ENCODE data around the gene DGKH.

DGKH gene

GRCh38 chr13:42173789-42174343 is 125.4 kb downstream of the DGKH start:
- no peaks in the 10 kb centered on the region for H3K79me2 ChIP-seq (ENCODE audit: low read length)
- no peak for DNase-seq
- no peaks in the 10 kb centered on the region for H3K36me3 ChIP-seq (replicated peaks; ENCODE audit: insufficient read depth, low read length)

GRCh38 chr13:42174344-42175162 is 126.1 kb downstream of the DGKH start:
- no peak overlapping the region for H2AFZ ChIP-seq (ENCODE audit: low read length)
- no peak overlapping the region for H3K4me2 ChIP-seq (ENCODE audit: low read depth, low read length)
- no peak overlapping the region for H3K27ac ChIP-seq (ENCODE audit: low read length)

More at GRCh38 chr13:42173789-42174343, 125.4 kb downstream of the DGKH start:
- H3F3A ChIP-seq (ENCODE audit: insufficient read depth, low read length) = no peaks in the 10 kb centered on the region
- no peak for TF ChIP-seq EZH2phosphoT487 (IDR thresholded peaks at IDR 0.05; ENCODE audit: low read length)
- TF ChIP-seq EZH2 (optimal IDR thresholded peaks at IDR 0.05; ENCODE audit: low read depth, low read length) = no peak
- no peak for TF ChIP-seq CTCF (IDR thresholded peaks at IDR 0.05; ENCODE audit: low read length)
- no peak overlapping the region for H2AFZ ChIP-seq (ENCODE audit: low read length)
- no peak overlapping the region for H3K27ac ChIP-seq (ENCODE audit: low read length)
- H3K27me3 ChIP-seq (replicated peaks; ENCODE audit: insufficient read depth, low read length) = no peaks in the 10 kb centered on the region
- no peaks in the 10 kb centered on the region for H3K9me2 ChIP-seq (replicated peaks; ENCODE audit: insufficient read depth, low read length)
- H3K9me3 ChIP-seq (replicated peaks; ENCODE audit: insufficient read depth, low read length) = no peaks in the 10 kb centered on the region
- no peaks in the 10 kb centered on the region for H3K4me1 ChIP-seq (ENCODE audit: low read length)
- H3K4me2 ChIP-seq (ENCODE audit: low read depth, low read length) = no peak overlapping the region
- H3K9ac ChIP-seq (ENCODE audit: low read length) = no peak overlapping the region
- H4K20me1 ChIP-seq (ENCODE audit: insufficient read depth, low read length) = no peaks in the 10 kb centered on the region
- H3K4me3 ChIP-seq (ENCODE audit: low read length) = no peak overlapping the region

GRCh38 chr13:42176294-42176693 is 127.8 kb downstream of the DGKH start:
- H3K4me2 ChIP-seq (ENCODE audit: low read depth, low read length) = no peak overlapping the region
- DNase-seq = no peak
- H3K36me3 ChIP-seq (replicated peaks; ENCODE audit: insufficient read depth, low read length) = no peaks in the 10 kb centered on the region
- no peaks in the 10 kb centered on the region for H4K20me1 ChIP-seq (ENCODE audit: insufficient read depth, low read length)
- no peaks in the 10 kb centered on the region for H3F3A ChIP-seq (ENCODE audit: insufficient read depth, low read length)
- H3K4me3 ChIP-seq (ENCODE audit: low read length) = no peak overlapping the region
- no peaks in the 10 kb centered on the region for H3K4me1 ChIP-seq (ENCODE audit: low read length)
- H3K79me2 ChIP-seq (ENCODE audit: low read length) = no peaks in the 10 kb centered on the region
- H3K27me3 ChIP-seq (replicated peaks; ENCODE audit: insufficient read depth, low read length) = no peaks in the 10 kb centered on the region
- no peaks in the 10 kb centered on the region for H3K9me2 ChIP-seq (replicated peaks; ENCODE audit: insufficient read depth, low read length)
- no peak overlapping the region for H2AFZ ChIP-seq (ENCODE audit: low read length)
- no peaks in the 10 kb centered on the region for H3K9me3 ChIP-seq (replicated peaks; ENCODE audit: insufficient read depth, low read length)
- no peak overlapping the region for H3K9ac ChIP-seq (ENCODE audit: low read length)
- TF ChIP-seq CTCF (IDR thresholded peaks at IDR 0.05; ENCODE audit: low read length) (no peak), EZH2phosphoT487 (IDR thresholded peaks at IDR 0.05; ENCODE audit: low read length) (no peak), EZH2 (optimal IDR thresholded peaks at IDR 0.05; ENCODE audit: low read depth, low read length) (no peak)
- H3K27ac ChIP-seq (ENCODE audit: low read length) = no peak overlapping the region

More at GRCh38 chr13:42174344-42175162, 126.1 kb downstream of the DGKH start:
- Histone ChIP-seq H3K9me3 (replicated peaks; ENCODE audit: insufficient read depth, low read length) (no peaks in the 10 kb centered on the region), H3K9me2 (replicated peaks; ENCODE audit: insufficient read depth, low read length) (no peaks in the 10 kb centered on the region), H3F3A (ENCODE audit: insufficient read depth, low read length) (no peaks in the 10 kb centered on the region), H4K20me1 (ENCODE audit: insufficient read depth, low read length) (no peaks in the 10 kb centered on the region), H3K9ac (ENCODE audit: low read length) (no peak overlapping the region), H3K36me3 (replicated peaks; ENCODE audit: insufficient read depth, low read length) (no peaks in the 10 kb centered on the region), H3K79me2 (ENCODE audit: low read length) (no peaks in the 10 kb centered on the region), H3K4me1 (ENCODE audit: low read length) (no peaks in the 10 kb centered on the region), H3K4me3 (ENCODE audit: low read length) (no peak overlapping the region), H3K27me3 (replicated peaks; ENCODE audit: insufficient read depth, low read length) (no peaks in the 10 kb centered on the region)
- TF ChIP-seq EZH2phosphoT487 (IDR thresholded peaks at IDR 0.05; ENCODE audit: low read length) (no peak), EZH2 (optimal IDR thresholded peaks at IDR 0.05; ENCODE audit: low read depth, low read length) (no peak), CTCF (IDR thresholded peaks at IDR 0.05; ENCODE audit: low read length) (no peak)
- DNase-seq = no peak
